ENCODE measurements around the gene ETHE1.
A peak's percentile ranks its signal among the peaks of the same experiment; 100 is the strongest.

The ETHE1 gene

DNA sequence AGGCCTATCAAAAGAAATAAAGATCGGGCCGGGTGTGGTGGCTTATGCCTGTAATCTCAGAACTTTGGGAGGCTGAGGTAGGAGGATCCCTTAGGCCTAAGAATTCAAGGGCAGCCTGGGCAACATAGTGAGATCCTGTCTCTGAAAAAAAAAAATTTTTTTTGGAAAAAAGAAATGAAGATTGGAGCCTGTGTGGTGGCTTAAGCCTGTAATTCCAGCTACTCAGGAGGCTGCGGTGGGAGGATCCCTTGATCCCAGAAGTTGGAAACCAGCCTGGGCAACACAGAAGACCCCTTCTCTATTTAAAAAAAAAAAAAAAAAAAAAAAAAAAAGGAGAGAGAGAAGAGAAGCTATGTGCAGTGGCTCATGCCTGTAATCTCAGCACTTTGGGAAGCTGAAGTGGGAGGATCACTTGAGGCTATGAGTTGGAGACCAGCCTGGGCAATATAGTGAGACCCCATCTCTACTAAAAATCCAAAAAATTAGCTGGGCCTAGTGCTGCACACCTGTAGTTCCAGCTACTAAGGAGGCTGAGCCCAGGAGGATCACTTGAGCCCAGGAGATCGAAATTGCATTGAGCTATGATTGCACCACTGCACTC is 46.9 kb downstream of the ETHE1 start:
- Histone ChIP-seq H3K27ac (ENCODE audit: low read depth, low read length) (no peak overlapping the region), H3K23ac (ENCODE audit: low read length) (no peak overlapping the region), H3K79me1 (ENCODE audit: low read length) (no peaks in the 10 kb centered on the region), H4K5ac (ENCODE audit: low read length) (no peak overlapping the region), H3K36me3 (ENCODE audit: control insufficient read depth, insufficient read depth, low read length) (no peaks in the 10 kb centered on the region), H3K4me2 (ENCODE audit: low read length) (no peak overlapping the region), H3K56ac (ENCODE audit: low read length) (no peak overlapping the region), H2BK15ac (replicated peaks; ENCODE audit: low read depth) (no peak overlapping the region), H2BK120ac (ENCODE audit: low read depth, low read length) (no peak overlapping the region), H4K8ac (ENCODE audit: low read depth, low read length) (no peak overlapping the region), H2AK5ac (ENCODE audit: low read length) (no peak overlapping the region), H3K4ac (ENCODE audit: low read depth, low read length) (no peak overlapping the region), H3K9ac (ENCODE audit: low read length) (no peak overlapping the region), H3K27me3 (ENCODE audit: insufficient read depth, low read length, poor library complexity) (no peaks in the 10 kb centered on the region), H3K4me3 (ENCODE audit: low read length) (no peak overlapping the region), H3K18ac (ENCODE audit: low read length) (no peak overlapping the region), H3K4me1 (ENCODE audit: control insufficient read depth, low read depth, low read length) (no peaks in the 10 kb centered on the region), H2BK5ac (ENCODE audit: low read length) (no peak overlapping the region), H3K79me2 (ENCODE audit: control insufficient read depth, insufficient read depth, low read length) (no peaks in the 10 kb centered on the region)
- no CpG with 5 or more reads among the region's 4 CpGs for WGBS (ENCODE audit: extremely low coverage, insufficient coverage, low lambda C conversion rate)
- DNase-seq, result no peak

DNA sequence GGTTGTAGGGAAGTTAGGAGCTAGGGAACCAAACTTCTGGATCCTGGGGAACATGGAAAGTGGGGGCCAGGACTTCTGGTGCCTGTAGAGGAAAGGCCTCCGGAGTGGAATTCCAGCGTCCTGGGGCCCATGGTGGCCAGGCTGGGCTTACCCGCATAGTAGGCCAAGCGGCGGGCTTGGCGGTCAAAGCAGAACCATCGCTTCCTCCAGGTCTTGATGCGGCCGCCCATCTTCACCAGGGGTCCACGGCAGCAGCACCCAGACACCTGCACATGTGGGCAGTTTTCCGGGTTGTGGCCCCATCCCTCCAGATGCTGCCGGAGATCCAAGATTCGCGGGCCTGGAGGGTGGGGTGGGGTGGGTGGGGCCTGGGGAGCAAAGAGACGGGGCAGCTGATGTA is 47.8 kb downstream of the ETHE1 start:
- H3K4me3 ChIP-seq (ENCODE audit: low read length), result no peak overlapping the region
- no peak overlapping the region for H3K4ac ChIP-seq (ENCODE audit: low read depth, low read length)
- H3K56ac ChIP-seq (ENCODE audit: low read length), result no peak overlapping the region
- H3K27me3 ChIP-seq (ENCODE audit: insufficient read depth, low read length, poor library complexity), result no peaks in the 10 kb centered on the region
- no peak overlapping the region for H2BK15ac ChIP-seq (replicated peaks; ENCODE audit: low read depth)
- whole genome bisulfite sequencing (ENCODE audit: extremely low coverage, insufficient coverage, low lambda C conversion rate), result no CpG with 5 or more reads among the region's 15 CpGs
- H3K18ac ChIP-seq (ENCODE audit: low read length), result no peak overlapping the region
- no peak overlapping the region for H2BK5ac ChIP-seq (ENCODE audit: low read length)
- no peaks in the 10 kb centered on the region for H3K36me3 ChIP-seq (ENCODE audit: control insufficient read depth, insufficient read depth, low read length)
- no peaks in the 10 kb centered on the region for H3K4me1 ChIP-seq (ENCODE audit: control insufficient read depth, low read depth, low read length)
- no peak overlapping the region for H4K8ac ChIP-seq (ENCODE audit: low read depth, low read length)
- no peak overlapping the region for H3K23ac ChIP-seq (ENCODE audit: low read length)
- no peak overlapping the region for H2BK120ac ChIP-seq (ENCODE audit: low read depth, low read length)
- no peak overlapping the region for H3K4me2 ChIP-seq (ENCODE audit: low read length)
- H3K27ac ChIP-seq (ENCODE audit: low read depth, low read length), result no peak overlapping the region
- DNase-seq, result no peak
- no peak overlapping the region for H2AK5ac ChIP-seq (ENCODE audit: low read length)
- no peaks in the 10 kb centered on the region for H3K79me2 ChIP-seq (ENCODE audit: control insufficient read depth, insufficient read depth, low read length)
- H3K9ac ChIP-seq (ENCODE audit: low read length), result no peak overlapping the region
- no peaks in the 10 kb centered on the region for H3K79me1 ChIP-seq (ENCODE audit: low read length)
- no peak overlapping the region for H4K5ac ChIP-seq (ENCODE audit: low read length)

DNA sequence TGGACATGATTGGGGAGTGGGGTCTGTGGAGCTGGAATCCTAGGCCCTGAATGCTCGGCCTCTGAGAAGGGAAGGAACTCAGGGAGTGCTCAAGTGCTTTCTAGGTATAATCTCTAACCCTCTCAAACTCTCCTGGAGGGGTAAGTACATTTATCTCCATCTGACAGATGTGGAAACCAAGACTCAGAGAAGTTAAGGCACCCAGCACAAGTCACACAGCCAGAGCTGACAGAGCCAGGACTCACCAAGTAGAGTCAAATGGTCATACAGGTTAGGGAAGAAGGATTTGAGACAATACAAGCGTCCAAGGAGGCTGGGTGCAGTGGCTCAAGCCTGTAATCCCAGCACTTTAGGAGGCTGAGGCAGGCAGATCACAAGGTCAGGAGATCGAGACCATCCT is 48.7 kb downstream of the ETHE1 start:
- Histone ChIP-seq H2BK120ac (ENCODE audit: low read depth, low read length) (no peak overlapping the region), H3K18ac (ENCODE audit: low read length) (no peak overlapping the region), H4K5ac (ENCODE audit: low read length) (no peak overlapping the region), H3K4me1 (ENCODE audit: control insufficient read depth, low read depth, low read length) (no peaks in the 10 kb centered on the region), H3K56ac (ENCODE audit: low read length) (no peak overlapping the region), H2BK5ac (ENCODE audit: low read length) (no peak overlapping the region), H3K27me3 (ENCODE audit: insufficient read depth, low read length, poor library complexity) (no peaks in the 10 kb centered on the region), H3K23ac (ENCODE audit: low read length) (no peak overlapping the region), H3K79me2 (ENCODE audit: control insufficient read depth, insufficient read depth, low read length) (no peaks in the 10 kb centered on the region), H3K4ac (ENCODE audit: low read depth, low read length) (no peak overlapping the region), H3K4me2 (ENCODE audit: low read length) (no peak overlapping the region), H3K9ac (ENCODE audit: low read length) (no peak overlapping the region), H3K36me3 (ENCODE audit: control insufficient read depth, insufficient read depth, low read length) (no peaks in the 10 kb centered on the region), H3K4me3 (ENCODE audit: low read length) (no peak overlapping the region), H2BK15ac (replicated peaks; ENCODE audit: low read depth) (no peak overlapping the region), H2AK5ac (ENCODE audit: low read length) (no peak overlapping the region), H3K79me1 (ENCODE audit: low read length) (no peaks in the 10 kb centered on the region), H4K8ac (ENCODE audit: low read depth, low read length) (no peak overlapping the region), H3K27ac (ENCODE audit: low read depth, low read length) (no peak overlapping the region)
- WGBS (ENCODE audit: extremely low coverage, insufficient coverage, low lambda C conversion rate), result no CpG with 5 or more reads among the region's 3 CpGs
- no peak for DNase-seq

DNA sequence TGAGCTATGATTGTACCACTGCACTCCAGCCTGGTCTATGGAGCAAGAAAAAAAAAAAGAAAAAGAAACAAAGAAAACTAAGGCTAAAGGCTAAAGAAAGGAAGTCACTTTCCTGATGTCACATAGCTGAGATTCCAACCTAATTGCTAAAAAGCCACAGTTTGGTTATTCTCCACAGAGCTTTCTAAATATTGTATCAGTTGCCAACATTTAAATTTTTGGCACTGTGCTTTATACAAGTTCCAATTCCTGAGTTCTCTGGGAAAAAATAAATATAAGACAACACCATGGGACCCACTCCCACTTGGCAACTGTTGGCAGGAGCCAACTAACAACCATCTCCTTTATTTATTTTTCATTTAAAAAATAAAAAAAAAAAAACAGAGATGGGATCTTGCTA is 50.4 kb downstream of the ETHE1 start:
- Histone ChIP-seq H3K9ac (ENCODE audit: low read length) (no peak overlapping the region), H3K4me3 (ENCODE audit: low read length) (no peak overlapping the region), H2AK5ac (ENCODE audit: low read length) (no peak overlapping the region), H2BK5ac (ENCODE audit: low read length) (no peak overlapping the region), H2BK120ac (ENCODE audit: low read depth, low read length) (no peak overlapping the region), H3K27ac (ENCODE audit: low read depth, low read length) (no peak overlapping the region), H3K4me1 (ENCODE audit: control insufficient read depth, low read depth, low read length) (no peaks in the 10 kb centered on the region), H3K4ac (ENCODE audit: low read depth, low read length) (no peak overlapping the region), H2BK15ac (replicated peaks; ENCODE audit: low read depth) (no peak overlapping the region), H3K23ac (ENCODE audit: low read length) (no peak overlapping the region), H3K79me1 (ENCODE audit: low read length) (no peaks in the 10 kb centered on the region), H3K56ac (ENCODE audit: low read length) (no peak overlapping the region), H3K27me3 (ENCODE audit: insufficient read depth, low read length, poor library complexity) (no peaks in the 10 kb centered on the region), H4K8ac (ENCODE audit: low read depth, low read length) (no peak overlapping the region), H4K5ac (ENCODE audit: low read length) (no peak overlapping the region), H3K36me3 (ENCODE audit: control insufficient read depth, insufficient read depth, low read length) (no peaks in the 10 kb centered on the region), H3K79me2 (ENCODE audit: control insufficient read depth, insufficient read depth, low read length) (no peaks in the 10 kb centered on the region), H3K4me2 (ENCODE audit: low read length) (no peak overlapping the region), H3K18ac (ENCODE audit: low read length) (no peak overlapping the region)
- DNase-seq, result peak; percentile 39

DNA sequence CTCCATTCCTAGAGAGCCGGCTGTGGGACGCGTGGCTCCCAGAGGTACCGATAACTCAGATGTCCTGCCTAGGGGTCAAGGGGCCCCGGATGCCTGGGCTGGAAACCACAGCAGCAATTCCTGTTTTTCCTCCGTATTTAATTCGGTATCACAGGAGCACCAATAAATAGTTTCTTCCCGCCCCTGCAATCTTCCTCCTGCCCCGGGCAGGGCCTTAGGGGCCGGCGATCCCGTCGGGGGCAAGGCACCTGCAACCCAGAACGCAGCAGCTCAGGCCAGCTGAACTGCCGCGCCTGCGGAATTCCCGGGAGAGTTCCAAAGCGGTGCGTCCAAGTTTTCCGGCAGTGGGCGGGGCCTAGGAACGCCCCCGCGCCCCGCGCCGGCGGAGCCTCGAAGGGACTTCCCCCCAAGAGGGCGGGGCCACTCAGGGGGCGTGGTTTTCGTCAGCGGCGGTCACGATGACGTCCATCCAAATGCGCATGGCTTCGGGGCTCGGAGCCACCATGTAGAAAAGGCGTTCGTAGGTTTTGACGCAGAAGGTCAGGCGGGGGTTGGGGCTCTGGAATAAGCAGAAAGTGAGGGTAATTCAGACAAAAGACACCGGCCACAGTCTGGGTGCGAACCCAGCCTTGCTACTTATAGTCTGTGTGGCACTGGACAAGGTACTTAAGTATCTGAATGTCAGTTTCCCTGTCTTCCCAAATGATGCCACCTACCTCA is 51.9 kb downstream of the ETHE1 start:
- Histone ChIP-seq H3K4ac (ENCODE audit: low read depth, low read length) (no peak overlapping the region), H3K4me1 (ENCODE audit: control insufficient read depth, low read depth, low read length) (no peaks in the 10 kb centered on the region), H3K23ac (ENCODE audit: low read length) (no peak overlapping the region), H2BK120ac (ENCODE audit: low read depth, low read length) (no peak overlapping the region), H3K36me3 (ENCODE audit: control insufficient read depth, insufficient read depth, low read length) (no peaks in the 10 kb centered on the region), H2BK15ac (replicated peaks; ENCODE audit: low read depth) (no peak overlapping the region), H2AK5ac (ENCODE audit: low read length) (no peak overlapping the region), H3K4me3 (ENCODE audit: low read length) (no peak overlapping the region), H3K79me2 (ENCODE audit: control insufficient read depth, insufficient read depth, low read length) (no peaks in the 10 kb centered on the region), H3K27me3 (ENCODE audit: insufficient read depth, low read length, poor library complexity) (no peaks in the 10 kb centered on the region), H3K4me2 (ENCODE audit: low read length) (peak overlapping the region; percentile 66), H4K8ac (ENCODE audit: low read depth, low read length) (no peak overlapping the region), H3K79me1 (ENCODE audit: low read length) (no peaks in the 10 kb centered on the region), H3K56ac (ENCODE audit: low read length) (peak overlapping the region; percentile 66), H4K5ac (ENCODE audit: low read length) (peak overlapping the region; percentile 26), H2BK5ac (ENCODE audit: low read length) (no peak overlapping the region), H3K9ac (ENCODE audit: low read length) (peak overlapping the region; percentile 41), H3K18ac (ENCODE audit: low read length) (no peak overlapping the region), H3K27ac (ENCODE audit: low read depth, low read length) (no peak overlapping the region)
- no CpG with 5 or more reads among the region's 46 CpGs for WGBS (ENCODE audit: extremely low coverage, insufficient coverage, low lambda C conversion rate)
- DNase-seq, result peak; percentile 96

DNA sequence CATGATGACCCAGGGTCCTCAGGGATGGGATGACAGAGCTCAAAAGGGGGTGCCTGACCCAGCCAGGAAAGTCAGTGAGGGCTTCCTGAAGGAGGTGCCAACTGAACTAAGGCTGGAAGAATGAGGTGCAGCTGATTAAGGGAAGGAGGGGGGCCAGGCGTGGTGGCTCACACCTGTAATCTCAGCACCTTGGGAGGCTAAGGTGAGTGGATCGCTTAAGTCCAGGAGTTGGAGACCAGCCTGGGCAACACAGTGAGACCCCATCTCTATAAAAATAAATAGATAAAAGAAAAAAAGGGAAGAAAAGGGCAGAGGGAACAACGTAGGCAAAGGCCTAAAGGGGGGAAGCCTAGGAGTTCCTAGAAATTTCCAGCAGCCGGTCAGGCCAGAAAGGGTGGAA is 52.5 kb downstream of the ETHE1 start:
- Histone ChIP-seq H3K4me3 (ENCODE audit: low read length) (no peak overlapping the region), H2AK5ac (ENCODE audit: low read length) (no peak overlapping the region), H4K5ac (ENCODE audit: low read length) (no peak overlapping the region), H3K4me2 (ENCODE audit: low read length) (no peak overlapping the region), H3K18ac (ENCODE audit: low read length) (no peak overlapping the region), H4K8ac (ENCODE audit: low read depth, low read length) (no peak overlapping the region), H3K36me3 (ENCODE audit: control insufficient read depth, insufficient read depth, low read length) (no peaks in the 10 kb centered on the region), H3K23ac (ENCODE audit: low read length) (no peak overlapping the region), H3K79me1 (ENCODE audit: low read length) (no peaks in the 10 kb centered on the region), H3K56ac (ENCODE audit: low read length) (no peak overlapping the region), H2BK120ac (ENCODE audit: low read depth, low read length) (no peak overlapping the region), H2BK15ac (replicated peaks; ENCODE audit: low read depth) (no peak overlapping the region), H3K27me3 (ENCODE audit: insufficient read depth, low read length, poor library complexity) (no peaks in the 10 kb centered on the region), H2BK5ac (ENCODE audit: low read length) (no peak overlapping the region), H3K9ac (ENCODE audit: low read length) (no peak overlapping the region), H3K4me1 (ENCODE audit: control insufficient read depth, low read depth, low read length) (no peaks in the 10 kb centered on the region), H3K4ac (ENCODE audit: low read depth, low read length) (no peak overlapping the region), H3K79me2 (ENCODE audit: control insufficient read depth, insufficient read depth, low read length) (no peaks in the 10 kb centered on the region), H3K27ac (ENCODE audit: low read depth, low read length) (no peak overlapping the region)
- no CpG with 5 or more reads among the region's 4 CpGs for WGBS (ENCODE audit: extremely low coverage, insufficient coverage, low lambda C conversion rate)
- no peak for DNase-seq
